NK-92 (cell line): ENCODE data around the gene ADAM11.
"Not testable (repeated sequence)": the region's sequence is repeated elsewhere in the genome, so short reads cannot be mapped to it uniquely, and the experiment has no call there.

Experiments used
- DNase-seq: peaks from one replicate; lab custom pipeline; 2025; ENCODE audit not compliant: unreplicated experiment; lab: John Stamatoyannopoulos, UW

ADAM11 gene

GRCh38 chr17:44794851-44795413 is 36.1 kb downstream of the ADAM11 start:
- no peak for DNase-seq

- no peak for DNase-seq
Measured at GRCh38 chr17:44795421-44795820, 36.6 kb downstream of the ADAM11 start.

DNA sequence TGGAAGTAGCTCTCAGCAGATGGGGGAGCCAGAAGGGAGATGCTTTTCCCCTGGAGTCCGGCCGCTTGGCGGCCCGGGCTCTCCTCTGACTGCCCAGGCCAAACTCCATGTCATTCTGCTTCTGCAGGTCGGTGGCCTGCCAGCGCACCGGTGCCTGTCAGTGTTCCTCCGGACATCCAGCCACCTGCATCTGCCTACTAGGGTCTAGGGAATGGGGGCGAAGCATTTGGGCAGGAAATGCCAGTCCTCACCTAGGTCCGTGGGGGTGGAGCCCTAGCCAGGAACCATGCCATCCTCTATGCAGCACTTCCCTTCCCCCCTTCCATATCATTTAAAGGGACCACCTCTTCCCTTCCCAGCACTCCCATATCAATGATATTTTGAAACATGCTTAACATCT is 37.1 kb downstream of the ADAM11 start:
- DNase-seq = no peak

- DNase-seq = no peak
Measured at GRCh38 chr17:44796731-44797130, 37.9 kb downstream of the ADAM11 start.

DNA sequence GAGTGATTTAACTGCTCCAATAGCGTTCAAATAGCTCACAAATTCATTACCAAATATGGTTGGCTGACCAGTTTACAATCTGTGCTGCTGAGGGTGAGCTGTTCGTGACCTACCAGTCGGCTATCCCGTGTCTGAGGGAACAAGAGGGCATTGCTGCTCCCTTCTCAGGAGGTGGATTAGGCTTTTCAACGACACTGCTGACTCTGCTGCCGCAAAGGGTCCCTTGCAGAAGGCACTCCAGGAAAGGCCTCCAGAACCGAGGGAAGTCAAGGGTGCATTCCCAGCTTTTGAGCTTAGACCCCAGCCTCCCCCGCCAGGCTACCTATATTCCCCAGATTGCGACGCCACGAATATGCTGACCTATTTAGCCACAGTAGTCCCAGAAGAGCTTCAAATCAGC is 39.0 kb downstream of the ADAM11 start:
- no peak for DNase-seq

GRCh38 chr17:44798356-44798755 is 39.6 kb downstream of the ADAM11 start:
- DNase-seq = no peak

DNA sequence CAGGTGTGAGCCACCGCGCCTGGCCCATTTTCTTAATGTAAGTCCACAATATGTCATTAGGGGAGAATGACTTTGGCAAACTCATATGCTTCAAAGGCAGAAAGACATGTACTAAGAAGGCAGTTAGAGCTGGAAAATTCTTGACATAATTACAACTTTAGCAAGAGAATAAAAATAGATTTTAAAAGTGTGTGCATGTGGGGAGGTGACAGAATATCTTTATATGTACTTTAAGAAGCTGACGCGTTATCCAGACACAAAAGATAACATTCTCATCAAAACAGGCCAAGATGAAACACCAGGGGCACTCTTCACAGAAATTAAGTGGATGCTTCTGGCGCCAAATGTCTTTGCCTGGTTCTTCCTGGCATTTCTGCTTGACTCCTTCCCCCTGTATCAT is 43.1 kb downstream of the ADAM11 start:
- DNase-seq = no peak

DNA sequence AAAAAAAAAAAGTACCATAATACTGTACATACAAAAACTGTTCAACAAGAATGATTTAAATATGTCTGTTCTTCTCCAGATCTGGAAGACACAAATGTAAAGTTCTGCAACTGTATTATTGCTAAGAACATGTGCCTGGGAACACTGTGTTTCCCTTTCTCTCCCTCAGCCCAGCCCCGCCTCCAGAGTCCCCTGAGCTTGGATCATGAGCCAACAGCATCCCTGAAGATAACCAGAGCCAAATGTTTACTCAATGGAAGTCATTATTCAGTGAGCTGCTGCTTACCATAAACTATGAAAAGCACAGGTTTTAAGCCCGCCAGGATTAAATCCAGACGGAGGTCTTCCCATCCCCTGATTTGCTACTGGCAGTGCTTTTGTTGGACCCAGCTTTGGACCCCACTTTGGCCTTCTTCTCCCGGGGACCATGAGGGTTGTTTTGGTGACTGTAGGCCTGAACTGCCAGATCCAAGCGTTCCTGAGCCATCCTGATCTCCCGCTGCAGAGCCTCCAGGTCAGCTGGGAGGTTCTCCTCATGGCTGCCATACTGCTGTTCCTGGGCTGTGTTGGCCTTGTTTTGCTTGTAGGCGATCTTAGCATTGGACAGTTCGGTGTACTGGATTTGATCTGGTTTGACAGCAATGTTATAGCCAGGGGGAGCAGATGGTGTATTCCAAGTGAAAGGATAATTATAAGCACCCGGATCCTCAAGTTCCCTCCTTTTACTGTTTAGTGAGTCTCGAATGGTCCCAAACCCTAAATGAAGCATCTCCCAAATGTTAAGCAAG is 45.7 kb downstream of the ADAM11 start:
- no peak for DNase-seq

DNA sequence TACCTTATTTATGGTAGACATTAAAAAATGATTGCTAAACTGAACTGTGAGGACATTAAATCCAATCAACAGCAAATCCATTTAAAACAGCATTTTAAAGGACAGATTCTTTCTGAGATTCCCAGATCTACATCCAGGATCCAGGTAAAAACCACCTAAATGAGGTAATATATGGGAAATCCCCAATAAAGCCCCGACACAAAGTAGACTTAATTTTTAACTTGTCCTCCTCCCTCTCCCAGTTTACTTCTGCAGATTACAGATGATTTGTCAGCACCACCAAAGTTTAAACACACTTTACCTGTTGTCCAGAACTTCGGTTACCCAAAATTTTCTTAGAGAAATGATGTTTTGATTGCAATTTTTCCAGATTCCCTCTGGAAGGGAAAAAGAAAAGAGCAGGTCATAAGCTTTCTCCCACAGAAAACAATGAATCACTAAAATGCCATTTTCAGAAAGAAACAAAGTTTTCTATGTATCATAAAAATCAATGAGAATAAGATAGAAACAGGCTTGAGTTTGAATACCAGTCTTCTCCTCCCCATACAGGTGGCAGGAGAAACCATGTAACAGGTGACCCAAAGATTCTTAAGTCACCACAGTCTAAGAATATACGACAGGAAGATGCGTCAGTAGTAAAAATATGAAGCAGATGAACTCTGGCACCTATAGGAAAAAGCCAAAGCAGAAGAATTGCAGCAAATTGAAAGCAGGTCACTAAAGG is 48.5 kb downstream of the ADAM11 start:
- no peak for DNase-seq

DNA sequence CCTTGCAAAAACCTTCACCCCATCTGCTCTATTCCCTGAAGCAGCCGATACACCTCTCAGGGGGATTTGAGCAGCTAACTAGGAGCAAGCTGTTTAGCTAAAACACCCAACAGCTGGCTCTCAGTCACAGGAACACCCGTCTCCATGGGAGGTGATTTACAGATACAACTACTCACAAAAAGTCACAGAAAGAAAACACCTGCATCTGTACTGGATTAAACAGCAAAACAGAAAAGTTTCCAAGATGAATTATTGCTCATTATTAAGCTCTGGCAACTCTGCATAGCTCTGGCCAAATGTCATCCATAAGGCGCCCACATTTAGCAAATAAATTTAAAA is 49.0 kb downstream of the ADAM11 start:
- DNase-seq = no peak

DNA sequence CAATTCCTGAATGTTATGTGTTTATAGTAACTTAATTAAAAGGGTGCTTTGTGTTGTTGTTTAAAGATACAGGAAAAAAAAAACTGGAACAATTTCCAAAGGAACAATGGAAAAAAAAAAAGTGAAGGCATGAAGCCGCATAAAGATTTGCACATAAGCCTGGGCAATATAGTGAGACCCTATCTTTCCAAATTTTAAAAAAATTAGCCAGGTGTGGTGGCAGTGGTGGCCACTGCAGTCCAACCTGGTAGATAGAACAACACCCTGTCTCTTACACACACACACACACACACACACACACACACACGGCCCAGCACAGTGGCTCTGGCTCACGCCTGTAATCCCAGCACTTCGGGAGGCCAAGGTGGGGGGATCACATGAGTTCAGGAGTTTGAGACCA is 49.4 kb downstream of the ADAM11 start:
- DNase-seq = no peak

GRCh38 chr17:44808656-44809388 is 50.0 kb downstream of the ADAM11 start:
- not testable (repeated sequence) for DNase-seq

- no peak for DNase-seq
Measured at GRCh38 chr17:44812263-44812662, 53.5 kb downstream of the ADAM11 start.

- not testable (repeated sequence) for DNase-seq
Measured at GRCh38 chr17:44818508-44818907, 59.7 kb downstream of the ADAM11 start.

GRCh38 chr17:44820631-44821212 is 61.9 kb downstream of the ADAM11 start:
- no peak for DNase-seq

DNA sequence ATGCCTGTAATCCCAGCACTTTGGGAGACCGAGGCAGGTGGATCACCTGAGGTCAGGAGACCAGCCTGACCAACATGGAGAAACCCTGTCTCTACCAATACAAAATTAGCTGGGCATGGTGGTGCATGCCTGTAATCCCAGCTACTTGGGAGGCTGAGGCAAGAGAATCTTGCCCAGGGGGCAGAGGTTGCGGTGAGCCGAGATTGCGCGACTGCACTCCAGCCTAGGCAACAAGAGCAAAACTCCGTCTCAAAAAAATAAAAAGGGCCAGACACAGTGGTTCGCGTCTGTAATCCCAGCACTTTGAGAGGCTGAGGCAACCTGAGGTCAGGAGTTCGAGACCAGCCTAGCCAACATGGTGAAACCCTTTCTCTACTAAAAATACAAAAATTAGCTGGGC is 66.4 kb downstream of the ADAM11 start:
- not testable (repeated sequence) for DNase-seq

DNA sequence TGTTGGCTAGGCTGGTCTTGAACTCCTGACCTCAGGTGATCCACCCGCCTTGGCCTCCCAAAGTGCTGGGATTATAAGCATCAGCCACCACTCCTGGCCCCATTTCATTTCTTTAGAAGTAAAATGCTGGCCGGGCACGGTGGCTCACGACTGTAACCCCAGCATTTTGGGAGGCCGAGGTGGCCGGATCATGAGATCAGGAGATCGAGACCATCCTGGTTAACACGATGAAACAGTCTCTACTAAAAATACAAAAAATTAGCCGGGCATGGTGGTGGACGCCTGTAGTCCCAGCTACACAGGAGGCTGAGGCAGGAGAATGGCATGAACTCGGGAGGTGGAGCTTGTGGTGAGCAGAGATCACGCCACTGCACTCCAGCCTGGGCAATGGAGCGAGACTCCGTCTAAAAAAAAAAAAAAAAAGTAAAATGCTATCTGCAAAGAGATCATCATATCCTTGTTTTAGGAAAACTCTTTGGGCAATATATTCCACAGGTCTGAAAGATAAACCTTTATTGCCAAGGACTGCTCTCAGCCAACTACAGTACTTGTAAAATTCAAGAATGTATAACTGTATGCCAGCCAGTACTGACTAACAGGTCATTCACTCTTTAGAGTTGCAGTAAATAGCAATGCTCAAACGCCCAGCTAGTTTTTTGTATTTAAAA is 67.5 kb downstream of the ADAM11 start:
- no peak for DNase-seq

DNA sequence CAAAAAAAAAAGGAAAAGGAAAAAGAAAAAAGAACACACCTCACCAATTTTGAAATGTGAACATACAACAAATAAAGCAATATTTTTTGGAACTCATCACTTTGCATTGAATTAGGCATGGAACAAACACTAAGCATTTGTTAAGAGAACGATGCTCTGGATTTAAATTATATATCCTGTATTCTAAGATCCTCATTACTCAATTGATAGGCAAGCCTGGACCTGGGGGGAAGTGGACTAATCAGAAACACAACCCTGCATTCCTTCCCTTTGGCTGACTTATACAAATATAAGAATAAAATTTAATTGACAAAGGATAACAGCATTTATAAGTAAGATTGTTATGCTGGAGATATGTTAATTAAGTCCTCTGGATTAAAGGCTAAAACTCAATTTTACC is 69.1 kb downstream of the ADAM11 start:
- DNase-seq = no peak

DNA sequence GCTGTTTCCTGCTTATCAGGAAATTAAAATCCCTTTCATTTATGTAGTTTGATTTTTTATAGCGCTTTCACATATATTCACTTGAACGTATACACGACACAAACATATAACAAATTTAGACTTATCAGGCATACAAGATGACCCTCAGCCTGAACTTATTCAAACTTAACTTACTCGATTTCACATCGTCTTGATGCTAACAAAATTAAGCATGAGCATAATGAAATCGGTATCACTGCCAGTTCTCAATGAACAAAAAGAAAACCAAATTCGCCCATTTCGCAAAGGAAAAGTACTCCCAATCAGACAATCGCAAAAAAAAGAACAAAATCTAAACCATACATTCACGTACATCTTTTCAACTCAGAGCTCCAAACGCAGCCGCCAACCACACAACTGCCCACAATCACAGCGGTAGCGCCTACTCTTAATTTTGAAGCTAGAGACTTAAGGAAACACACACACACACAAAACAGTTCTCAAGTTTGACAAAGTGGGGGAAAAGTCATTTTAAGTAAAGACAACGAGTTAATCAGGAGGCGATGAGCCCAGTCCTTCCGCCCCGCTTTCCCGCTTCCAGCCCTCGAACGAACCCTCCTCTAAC is 70.2 kb downstream of the ADAM11 start:
- DNase-seq = no peak
